GM21528 (cell line): ENCODE data around the gene GRIA4.

Source experiments
- ATAC-seq: cut with Tn5 transposase; IDR thresholded peaks from one replicate; pipeline ENCODE4 v1.9.1; 2021; ENCODE audit warnings: mild to moderate bottlenecking, moderate library complexity; ENCODE audit not compliant: unreplicated experiment, low FRiP score

GRIA4 gene

DNA sequence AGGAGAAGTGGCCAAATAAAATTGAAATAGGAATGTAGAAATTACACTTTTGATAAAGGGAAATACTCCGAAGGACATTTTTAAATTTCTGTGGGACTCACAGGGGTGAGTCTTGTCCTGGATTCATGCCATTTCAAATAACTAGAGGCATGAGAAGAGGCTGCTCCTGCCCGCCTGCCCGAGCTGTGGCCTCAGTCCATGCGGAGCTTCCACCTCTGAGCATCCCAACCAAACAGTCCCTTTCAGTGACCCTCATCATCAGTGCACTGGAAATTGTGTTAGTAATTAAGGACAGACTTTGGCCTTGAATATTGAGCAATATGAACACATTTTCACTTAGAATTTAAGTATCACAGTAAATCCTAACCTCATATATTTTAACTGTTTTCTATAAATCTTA, 25.6 kb downstream of the GRIA4 start:
- ATAC-seq = no peak

DNA sequence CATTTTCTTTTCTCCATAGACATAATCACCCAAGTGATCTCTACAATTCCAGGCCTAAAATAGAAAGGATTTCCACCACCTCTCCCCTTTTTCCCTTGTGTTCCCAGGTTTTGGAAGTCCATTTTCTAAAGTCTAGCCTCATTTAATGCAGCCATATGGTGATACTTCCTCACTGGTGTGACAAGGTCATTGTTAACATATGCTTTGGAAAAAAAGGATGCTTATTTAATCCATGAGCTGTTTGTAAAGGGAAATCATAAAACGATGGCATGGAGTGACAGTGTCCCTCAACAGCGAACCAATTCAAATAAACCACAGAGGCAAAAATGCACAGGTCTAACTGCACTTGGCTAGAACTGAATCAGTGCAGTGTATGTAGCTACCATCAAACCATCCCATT, 26.6 kb downstream of the GRIA4 start:
- no peak for ATAC-seq

DNA sequence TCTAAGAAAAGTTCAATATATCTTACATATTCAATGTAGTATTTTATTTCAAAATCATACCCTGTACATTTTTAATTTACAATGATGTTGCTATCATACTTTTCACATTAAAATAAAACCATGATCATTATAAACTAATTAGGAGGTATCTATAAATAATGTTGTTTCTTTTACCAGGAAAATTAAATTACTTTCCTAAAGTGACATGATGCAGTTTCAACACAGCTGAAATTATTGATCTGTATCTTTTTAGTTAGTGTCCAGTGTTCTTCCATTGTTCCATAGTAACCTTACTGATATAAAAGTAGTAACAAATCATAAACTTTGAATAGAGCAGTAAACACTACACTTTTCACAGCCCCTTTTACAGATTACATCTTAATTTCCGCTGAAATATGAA, 29.7 kb downstream of the GRIA4 start:
- ATAC-seq = no peak

DNA sequence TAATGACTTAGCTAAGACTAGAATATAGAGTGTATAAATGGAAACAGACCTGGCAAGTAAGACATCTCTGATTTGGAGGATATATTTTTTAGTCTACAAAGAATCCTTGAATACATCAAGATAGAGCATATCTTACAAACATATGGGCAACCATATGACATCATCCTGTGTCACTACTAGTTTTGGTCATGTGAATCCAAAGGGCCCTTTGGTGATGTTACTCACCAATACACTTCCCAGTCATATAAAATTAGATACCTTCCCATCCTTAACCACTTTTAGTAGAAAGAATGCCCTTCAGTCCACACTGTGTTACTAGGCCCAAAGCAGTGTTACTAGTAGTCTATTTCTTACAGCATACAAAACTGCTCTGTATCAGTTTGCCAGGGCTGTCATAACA, 31.6 kb downstream of the GRIA4 start:
- ATAC-seq = no peak

DNA sequence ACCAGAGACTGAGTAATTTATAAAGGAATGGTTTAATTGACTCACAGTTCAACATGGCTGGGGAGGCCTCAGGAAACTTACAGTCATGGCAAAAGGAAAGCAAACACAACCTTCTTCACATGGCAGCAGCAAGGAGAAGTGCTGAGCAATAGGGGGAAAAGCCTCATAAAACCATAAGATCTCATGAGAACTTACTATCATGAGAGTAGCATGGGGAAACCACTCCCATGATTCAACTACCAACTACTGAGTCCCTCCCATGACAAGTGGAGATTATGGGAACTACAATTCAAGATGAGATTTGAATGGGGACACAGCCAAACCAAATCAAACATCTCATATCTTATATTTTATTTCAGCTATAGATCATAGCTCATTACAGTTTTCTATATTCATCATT, 33.0 kb downstream of the GRIA4 start:
- ATAC-seq = no peak

DNA sequence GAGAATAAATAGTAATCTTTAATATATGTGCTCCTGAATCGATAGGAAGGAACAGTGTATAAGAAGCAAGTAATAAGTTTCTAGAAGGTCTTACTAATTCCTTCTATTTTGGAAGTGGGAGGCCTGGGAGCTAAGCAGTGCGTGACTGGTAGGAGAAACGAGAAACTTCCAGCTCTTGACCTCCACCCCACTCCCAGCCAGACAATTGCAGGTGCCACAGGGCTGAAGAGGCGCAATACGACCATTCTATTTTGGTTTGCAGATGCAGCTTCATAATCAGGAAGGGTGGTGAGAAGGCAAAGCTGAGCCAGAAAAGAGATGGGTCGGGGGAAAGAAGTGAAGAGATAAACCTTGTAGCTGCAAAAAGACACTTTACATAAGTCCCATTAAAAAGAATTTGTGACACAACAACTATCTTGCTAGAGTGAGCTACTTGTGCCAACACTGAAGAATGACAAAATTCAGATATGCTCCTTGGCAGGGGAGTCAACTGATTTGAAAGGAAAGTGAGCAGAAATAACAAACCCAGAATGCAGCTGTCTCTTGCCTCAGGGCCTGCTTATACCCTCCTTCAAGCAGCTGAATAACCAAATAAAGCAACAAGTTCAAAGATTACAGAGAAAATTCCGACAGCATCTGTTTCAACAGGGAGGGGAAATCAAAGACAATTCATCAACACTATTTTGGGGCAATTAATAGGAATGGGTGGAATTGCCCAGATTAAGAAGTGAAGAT, 35.1 kb downstream of the GRIA4 start:
- ATAC-seq = no peak

DNA sequence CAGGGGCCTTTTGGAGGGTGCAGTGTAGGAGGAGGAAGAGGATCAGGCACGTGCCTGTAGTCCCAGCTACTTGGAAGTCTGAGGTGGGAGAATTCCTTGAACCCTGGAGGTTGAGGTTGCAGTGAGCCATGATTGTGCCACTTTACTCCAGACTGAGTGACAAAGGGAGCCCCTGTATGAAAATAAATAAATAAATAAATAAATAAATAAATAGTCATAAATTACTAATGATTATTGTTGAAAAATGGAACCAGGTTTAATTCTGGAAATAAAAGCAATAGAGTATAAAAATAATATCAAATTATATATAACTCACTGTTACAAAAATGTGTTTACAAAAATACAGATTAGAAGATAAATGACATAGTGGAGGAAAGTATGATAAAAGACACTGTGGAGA, 37.9 kb downstream of the GRIA4 start:
- ATAC-seq = no peak

DNA sequence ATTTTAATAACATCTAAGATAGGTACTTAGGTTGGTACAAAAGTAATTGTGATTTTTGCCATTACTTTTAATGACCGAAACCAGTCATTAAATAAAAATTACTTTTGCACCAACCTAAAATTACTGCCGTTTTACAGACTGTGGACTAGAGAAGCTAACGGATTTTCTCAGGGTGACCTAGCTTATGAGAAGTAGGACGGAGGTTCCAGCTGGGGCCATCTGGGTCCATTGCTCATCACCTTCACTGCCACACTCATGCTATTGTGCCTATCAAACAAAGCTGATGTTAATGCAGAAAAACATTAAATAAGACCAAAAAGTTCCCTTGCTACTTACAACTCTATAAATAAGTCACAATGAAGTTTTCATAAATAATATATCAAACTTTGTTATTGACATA, 38.9 kb downstream of the GRIA4 start:
- no peak for ATAC-seq

DNA sequence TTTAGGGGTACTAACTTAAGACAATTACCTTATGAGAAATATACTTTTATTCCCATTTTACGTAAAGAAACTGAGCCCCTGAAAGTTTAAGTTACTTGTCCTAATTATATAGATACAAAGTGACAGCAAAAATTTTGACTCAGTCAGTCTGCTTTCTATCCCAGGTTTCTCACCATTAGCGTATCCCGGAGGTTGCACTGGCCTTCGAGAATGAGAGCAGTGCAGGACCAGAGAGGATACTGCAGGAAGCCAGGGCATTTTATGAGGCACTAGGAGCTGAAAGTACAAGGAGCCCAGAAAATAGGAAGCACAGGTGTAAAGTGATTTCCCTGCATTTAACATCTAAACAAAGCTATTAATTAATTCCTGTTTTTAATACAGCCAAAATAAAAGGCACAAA, 55.4 kb downstream of the GRIA4 start:
- no peak for ATAC-seq

DNA sequence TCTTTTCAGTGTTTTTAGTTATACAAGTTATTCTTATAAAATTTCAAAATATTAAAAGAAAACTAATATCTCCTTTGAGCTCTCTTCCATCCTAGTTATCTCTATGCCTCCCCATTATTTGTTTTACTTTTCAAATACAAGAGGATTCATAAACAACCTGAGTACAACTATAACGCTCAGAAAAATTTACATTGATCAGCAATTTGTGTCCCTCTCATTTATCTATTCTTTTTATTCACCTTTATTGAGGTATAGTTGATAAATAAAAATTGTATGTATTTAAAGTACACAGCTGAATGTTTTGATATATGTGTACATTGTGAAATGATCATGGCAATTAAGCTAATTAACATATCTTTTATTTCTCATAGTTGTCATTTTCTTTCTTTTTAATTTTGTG, 57.6 kb downstream of the GRIA4 start:
- no peak for ATAC-seq

DNA sequence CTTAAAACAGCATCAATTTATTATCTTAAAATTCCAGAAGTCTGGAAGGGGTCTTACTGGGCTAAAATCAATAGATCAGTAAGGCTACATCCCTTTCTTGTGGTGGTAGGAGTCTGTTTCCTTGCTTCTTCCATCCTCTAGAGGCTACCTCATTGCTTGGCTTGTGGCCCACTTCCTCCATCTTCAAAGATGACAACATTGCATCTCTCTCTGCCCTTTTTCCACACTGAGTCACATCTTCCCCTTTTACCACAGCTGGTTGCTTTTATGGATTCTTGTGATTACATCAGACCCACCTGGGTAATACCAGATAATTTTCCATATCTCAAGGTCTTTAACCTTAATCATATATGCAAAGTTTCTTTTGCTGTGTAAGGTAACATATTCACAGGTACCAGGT, 60.9 kb downstream of the GRIA4 start:
- no peak for ATAC-seq

DNA sequence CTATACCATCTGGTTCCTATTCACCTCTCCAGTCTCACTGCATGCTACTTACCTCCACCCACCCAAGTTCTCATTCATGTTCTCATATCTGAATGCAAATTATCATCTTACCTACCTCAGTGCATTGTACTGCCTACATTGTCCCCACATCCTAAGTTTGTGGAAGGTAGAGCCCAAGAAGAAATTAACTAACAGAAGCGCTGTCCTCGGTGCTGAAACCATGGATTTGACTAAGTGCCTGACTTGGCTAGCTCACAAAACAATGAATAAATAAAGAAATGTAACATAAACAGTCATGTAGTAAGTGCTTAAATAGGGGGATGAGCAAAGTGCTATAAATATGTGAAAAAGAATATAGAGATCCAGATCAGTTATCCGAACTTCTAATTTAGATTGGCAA, 63.2 kb downstream of the GRIA4 start:
- ATAC-seq = no peak

DNA sequence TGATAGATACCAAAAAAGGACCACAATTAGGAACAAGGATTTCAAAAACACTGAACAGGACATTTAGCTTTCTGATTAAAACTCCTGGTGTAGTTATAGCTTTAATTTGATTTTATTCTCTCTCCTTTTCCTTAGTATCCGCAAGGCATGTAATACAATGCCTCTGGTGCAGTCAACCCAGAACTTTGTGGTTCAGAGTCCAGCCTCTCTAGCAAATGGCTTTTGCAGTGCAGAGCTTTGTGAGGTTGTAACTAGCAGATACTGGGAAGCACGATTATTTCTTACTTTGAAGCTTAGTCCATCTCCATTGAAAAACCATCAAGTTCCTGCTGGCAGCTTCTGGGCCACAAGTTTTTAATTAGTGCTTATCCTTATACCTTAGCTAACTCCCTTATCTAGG, 79.8 kb downstream of the GRIA4 start:
- no peak for ATAC-seq

DNA sequence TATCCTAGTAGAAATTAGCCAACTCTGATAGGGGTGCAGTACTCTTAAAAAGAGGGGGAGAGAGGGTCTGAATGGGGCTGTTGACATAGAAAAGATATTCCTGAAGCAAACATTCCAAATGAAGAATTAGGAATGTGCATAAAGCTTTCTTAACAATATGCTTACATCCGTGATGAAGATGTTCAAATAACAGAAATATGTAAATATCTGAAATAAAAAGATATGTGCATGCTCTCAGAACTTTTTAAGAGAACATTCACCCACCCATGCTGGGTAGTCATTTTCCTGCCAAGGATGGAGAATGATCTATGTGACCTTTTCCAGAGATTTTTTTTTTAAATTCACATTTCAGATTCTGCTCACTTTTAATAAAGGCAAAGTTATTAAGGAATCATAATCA, 80.6 kb downstream of the GRIA4 start:
- ATAC-seq = no peak

DNA sequence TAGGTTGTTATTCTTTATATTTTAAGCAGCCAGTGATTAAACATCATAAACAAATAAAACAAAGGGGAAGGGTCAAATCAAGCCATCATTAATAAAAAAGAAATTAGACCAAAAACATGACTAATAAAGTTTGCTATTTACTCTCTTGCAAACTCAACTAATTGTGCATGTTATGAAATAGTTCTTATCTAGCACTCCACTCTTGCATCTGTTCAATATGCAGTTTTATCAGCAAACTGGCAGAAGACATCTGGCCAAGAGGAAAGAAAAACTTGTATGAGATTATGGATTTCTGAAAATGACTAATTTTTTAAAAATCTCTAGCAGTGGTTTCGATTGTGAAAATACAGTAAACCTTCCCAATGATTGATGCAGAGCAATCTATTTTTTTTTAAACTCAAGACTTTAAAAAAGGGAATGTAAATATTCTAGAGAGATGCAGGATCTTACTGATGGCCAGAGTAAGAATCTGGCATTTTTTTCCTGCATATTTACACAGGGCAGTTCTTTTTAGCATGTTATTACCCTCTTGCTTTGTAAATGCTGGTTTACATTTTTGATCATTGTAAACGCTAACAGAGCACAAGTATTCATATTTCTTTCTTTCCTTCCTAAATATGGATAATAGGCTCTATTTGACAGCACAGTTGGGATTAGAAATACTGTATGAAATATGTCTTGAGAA, 83.3 kb downstream of the GRIA4 start:
- no peak for ATAC-seq

DNA sequence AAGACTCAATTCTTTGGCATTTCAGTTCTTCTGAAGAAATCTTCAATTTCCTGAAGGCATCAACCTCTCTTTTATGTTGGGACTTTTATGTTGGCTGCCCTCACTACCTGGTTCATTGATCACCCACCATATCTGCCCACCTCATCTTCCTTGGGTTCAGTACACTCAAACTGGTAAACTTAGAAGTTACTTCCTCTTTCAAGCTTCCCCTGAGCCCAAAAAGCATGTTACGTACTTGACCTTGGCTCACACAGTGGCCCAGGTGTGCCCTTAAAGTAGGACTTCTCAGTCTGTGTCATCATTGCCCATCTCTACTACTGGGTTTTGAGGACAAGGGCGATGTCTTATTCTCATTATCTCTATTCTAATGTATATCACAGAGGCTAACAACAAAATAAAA, 86.1 kb downstream of the GRIA4 start:
- no peak for ATAC-seq

DNA sequence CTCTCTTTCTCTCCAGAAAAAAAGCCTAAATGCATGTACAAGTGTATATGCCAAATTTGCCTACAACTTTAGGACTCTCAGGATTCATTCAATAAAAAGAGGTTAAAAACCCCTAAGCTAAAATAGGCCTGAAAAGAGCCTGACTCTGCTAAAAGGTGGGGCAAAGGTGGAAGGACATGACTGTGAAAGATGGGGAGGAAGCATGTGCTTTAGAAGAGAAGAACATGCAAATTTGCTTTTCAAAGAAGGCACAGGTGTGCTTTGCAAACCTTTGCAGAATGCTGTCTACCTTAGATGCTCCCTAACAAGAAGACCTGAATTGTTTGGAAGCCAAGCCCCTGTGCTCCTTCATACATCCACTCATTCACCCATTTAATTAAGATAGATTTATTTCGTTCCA, 87.4 kb downstream of the GRIA4 start:
- no peak for ATAC-seq

DNA sequence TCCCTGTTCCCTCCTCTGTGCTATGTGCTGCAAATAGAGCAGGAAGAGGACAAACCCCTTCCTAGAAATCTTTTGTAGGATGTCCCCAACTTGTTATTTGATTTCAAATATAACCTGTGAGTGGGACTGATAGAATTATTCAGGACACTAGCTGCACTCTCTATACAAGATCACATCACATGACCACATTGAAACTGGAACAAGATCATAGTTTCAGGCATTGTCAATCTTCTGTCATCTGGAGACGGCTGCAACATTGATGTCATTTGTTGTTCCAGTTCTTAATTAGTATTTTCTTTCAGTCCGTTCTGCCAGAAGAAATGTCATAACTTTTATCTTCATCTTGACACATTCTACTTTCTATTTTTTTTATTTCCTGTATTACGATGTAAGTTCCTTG, 89.3 kb downstream of the GRIA4 start:
- no peak for ATAC-seq

DNA sequence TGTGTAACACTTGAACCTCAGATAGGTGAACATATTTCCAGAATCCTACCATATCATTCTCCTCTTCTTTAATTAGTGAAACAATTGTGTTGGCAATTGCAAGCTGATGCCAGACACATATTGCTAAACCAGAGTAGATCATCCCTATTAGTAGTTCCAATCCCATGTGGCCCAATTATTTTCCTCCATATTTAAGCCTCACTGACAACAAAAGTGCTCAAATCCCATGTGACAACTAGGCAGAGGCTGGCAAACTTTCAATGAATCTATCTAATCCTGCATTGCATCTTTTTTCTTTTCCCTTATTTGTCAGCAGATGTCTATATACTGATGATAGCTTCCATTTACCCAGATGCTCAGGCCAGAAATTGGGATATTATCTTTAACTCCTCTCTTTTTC, 90.4 kb downstream of the GRIA4 start:
- no peak for ATAC-seq

DNA sequence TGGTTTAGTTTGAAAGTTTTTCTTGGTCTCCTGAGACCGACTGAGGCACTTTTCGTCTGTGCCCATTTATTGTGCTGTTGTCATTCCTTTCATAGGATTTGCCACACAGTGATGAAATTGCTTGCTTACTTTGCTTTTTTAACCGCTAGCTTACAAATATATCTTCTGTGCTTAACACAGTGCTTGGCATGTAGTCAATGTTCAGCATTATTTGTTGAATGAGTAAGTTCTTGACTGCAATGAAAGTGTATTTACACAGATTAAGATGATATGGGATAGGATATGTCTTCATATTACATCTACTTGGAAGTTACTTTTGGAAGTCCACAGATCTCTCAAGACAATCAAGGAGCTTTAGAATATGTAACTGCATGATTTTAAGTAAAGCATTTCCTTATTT, 91.2 kb downstream of the GRIA4 start:
- no peak for ATAC-seq

DNA sequence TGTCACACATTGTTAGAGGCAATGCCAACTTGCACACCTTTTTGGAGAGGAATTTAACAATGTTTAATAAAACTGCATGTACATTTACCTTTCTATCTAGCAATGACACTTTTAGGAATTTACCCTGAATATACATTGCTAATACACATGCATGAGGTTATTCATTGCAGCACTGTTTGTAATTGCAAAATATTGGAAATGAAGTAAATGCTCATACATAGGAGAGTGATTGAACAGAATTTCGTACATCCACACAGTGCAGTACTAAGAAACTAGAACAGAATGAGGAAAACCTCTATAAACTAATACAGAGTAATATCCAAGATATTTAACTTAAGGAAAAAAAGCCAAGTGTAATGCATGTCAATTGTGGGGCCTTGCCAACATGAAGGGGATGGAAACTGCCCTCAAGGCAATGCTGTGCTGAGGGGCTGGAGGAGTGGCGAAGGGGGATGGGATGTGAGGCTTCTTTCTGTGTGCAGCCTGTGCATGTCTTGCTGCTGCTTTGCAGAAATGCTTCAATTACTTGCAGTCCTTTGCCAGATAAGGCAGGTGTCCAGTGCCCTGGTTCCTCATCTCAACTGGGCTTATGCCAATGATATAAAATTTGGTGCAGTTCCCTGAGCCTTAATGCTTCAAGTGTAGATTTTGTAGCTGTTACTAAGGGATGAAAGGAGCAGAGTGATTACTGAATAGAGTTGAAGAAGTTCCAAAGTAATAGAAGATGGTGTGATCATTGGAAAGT, 96.1 kb downstream of the GRIA4 start:
- ATAC-seq = no peak

DNA sequence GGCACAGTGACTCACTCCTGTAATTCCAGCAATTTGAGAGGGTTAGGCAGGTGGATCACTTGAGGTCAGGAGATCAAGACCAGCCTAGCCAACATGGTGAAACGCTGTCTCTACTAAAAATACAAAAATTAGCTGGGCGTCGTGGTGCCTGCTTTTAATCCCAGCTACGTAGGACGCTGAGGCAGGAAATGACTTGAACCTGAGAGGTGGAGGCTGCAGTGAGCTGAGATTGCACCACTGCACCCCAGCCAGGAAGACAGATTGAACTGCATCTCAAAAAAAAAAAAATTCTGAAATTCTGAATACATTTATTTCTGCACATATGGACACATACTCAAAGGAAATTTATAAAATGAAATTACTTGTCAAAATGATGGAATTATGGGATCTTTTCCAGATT, 103.2 kb downstream of the GRIA4 start:
- no peak for ATAC-seq
